ENCODE data around the gene PLXNA4.

Gene PLXNA4

DNA sequence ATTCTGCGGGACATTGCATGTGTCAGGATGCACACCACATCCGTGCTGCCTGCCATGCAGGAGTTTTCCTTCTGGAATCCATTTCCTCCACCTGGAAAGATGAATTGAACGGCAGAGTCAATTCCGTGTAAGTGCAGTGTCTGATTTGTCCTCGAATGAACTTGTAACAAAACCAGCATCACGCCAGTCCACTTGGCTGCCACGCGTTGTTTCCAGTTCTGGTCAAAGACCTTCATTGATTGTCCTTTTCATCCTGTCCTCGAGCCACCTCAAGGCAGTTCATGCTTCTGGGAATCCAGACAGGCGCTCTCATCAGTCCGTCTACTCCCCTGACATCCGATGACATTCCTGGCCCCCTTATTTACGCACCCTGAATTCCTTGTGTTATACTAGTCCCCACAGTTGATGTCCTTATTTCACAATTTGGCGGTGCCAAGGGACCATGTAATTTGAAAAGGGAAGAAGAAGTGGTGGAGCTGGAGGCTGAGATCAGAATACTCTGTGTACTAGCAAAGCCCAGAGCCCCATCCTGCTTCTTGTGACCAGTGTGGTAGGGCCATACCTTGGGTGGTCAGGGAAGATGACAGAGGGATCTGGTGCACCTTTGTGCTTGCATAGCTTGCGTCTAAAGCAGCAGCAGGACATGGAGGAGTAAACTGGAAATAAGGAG, 502.2 kb downstream of the PLXNA4 start:
- DNase-seq: no peak
